IPS-20b (cell line): ENCODE results near the gene HIPK2.

Source experiments
- H3K27ac ChIP-seq: one replicate; pipeline ENCODE4 v1.5.1; 2013; ENCODE audit warnings: low read length
- H3K27me3 ChIP-seq: 2 replicates; pipeline ENCODE4 v1.6.1; 2013; ENCODE audit warnings: mild to moderate bottlenecking, low read length, inconsistent platforms; ENCODE audit not compliant: insufficient read depth
- H3K36me3 ChIP-seq: 2 replicates; pipeline ENCODE4 v1.6.1; 2013; ENCODE audit warnings: low read depth, mild to moderate bottlenecking, inconsistent platforms, low read length, moderate library complexity; ENCODE audit not compliant: insufficient read depth
- H3K4me1 ChIP-seq: 2 replicates; pipeline ENCODE4 v1.6.1; 2013; ENCODE audit warnings: mild to moderate bottlenecking, control low read depth, inconsistent platforms, low read length, moderate library complexity; ENCODE audit not compliant: insufficient read depth
- H3K4me3 ChIP-seq: 2 replicates; pipeline ENCODE4 v1.5.1; 2013; ENCODE audit warnings: mild to moderate bottlenecking, low read length, inconsistent platforms
- H3K9ac ChIP-seq: 2 replicates; pipeline ENCODE4 v1.6.1; 2013; ENCODE audit warnings: low read depth, mild to moderate bottlenecking, inconsistent platforms, low read length, moderate library complexity
- H3K9me3 ChIP-seq: 2 replicates; pipeline ENCODE4 v1.6.1; 2013; ENCODE audit warnings: mild to moderate bottlenecking, low read depth, low read length, inconsistent platforms; ENCODE audit not compliant: insufficient read depth

The HIPK2 gene

DNA sequence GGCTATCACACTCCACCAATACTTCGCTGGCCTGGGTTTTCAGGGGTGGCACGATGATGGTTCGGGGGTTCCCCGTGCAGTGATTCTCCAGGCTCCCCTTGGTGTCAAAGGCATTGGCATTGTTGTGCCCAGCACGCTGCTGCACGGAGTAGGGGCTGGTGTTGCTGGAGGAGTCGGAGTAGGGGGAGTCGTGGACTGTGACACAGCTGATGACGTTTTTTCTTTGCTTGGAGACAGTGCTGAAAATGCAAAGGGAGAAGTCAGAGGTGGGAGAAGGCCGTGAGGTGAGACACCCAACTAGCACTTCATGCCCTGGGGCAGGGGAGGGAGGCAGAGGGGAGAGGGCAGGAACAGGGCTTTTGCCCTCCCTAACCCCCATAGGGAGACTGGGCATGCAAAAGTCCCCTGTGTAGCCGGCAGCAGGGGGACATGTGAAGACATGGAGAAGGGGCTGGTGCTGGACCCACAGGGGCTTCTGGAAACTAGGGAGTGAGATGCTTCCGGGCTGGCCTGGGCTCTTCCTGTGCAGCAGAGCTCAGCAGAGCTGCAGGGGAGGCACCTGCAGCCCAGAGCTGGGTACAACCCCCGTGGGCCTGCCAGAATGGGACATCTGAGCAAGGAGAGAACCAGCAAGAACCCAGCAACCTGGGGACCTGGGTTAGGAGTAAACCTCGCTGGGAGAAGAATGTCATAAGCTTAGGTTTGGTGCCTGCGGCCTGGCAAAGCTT lies 193.8 kb downstream of the HIPK2 start:
- Histone ChIP-seq H3K4me1 (no peaks in the 10 kb centered on the region), H3K36me3 (peaks cover 17% of the 10 kb centered on the region; the same call in 1 of the 2 replicates), H3K9me3 (no peaks in the 10 kb centered on the region), H3K27me3 (no peaks in the 10 kb centered on the region), H3K27ac (no peak overlapping the region), H3K4me3 (no peak overlapping the region), H3K9ac (no peak overlapping the region)

DNA sequence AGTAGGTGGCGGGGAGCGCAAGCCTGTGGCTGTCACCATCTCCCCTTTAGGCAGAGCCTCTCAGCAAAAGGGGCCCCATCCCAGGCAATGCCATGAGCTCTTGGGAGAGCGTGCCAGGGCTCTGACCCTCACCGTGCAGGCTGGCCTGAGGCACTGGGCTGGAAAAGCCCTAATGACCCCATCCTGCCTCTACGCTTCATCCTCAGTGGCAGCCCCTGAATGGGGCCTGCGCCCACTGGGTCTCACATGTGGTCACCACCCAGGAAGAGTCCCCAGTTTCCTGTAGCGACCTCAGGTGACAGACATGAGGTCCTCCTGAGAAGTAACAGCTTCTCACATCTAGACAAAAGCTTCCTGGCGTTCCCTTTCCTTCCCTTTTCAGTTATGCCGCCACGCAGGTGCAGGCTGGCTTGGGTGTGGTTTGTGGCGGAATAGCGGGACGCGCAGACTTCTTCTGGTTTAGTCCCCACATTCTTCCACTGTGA lies 195.1 kb downstream of the HIPK2 start:
- Histone ChIP-seq H3K27me3 (no peaks in the 10 kb centered on the region), H3K9me3 (no peaks in the 10 kb centered on the region), H3K4me1 (no peaks in the 10 kb centered on the region), H3K36me3 (peaks cover 17% of the 10 kb centered on the region; the same call in 1 of the 2 replicates), H3K4me3 (no peak overlapping the region), H3K27ac (no peak overlapping the region), H3K9ac (no peak overlapping the region)

DNA sequence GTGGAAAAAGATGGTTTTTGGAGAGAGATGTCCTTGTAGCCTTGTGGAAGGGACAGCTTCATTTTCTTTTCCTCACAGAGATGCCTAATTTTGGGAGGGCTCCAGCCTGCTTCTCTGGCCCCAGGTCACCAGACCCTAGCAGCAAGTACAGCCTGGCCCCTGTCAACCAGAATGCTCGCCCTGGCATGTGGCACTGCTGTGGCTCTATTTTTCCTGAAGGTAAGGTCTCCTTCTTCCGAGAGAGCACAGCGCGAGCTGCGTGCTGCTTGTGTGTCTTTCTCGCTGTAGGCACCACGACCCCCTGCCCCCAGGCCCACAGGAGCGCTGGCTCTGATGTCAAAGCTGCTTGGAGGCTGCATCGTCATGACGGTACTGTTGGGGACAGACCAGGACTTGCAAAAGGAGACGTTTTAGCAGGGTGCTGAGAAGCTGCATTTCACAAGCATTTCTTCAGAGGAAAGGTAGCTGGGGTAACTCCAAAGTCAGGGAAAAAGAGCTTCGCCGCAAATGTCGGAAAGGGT lies 195.6 kb downstream of the HIPK2 start:
- Histone ChIP-seq H3K27ac (no peak overlapping the region), H3K27me3 (no peaks in the 10 kb centered on the region), H3K9ac (no peak overlapping the region)

DNA sequence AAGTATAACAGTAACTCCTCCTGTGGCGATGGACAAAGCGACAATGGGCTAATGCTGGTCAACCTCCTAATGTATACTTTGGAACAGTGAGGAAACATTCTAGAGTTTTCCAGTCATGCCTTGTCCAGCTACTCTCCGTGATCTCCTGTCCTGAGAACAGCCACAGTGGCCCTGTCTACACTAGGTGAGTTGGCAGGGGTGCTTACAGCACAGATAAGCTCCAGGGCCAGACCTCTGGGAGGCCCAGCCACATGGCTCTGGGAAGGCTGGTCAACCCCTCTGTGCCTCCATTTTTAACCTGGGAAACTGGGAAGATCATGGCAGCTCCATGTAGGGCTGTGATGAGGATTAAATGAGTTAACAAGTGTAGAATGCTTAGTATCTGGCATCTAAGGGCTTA lies 197.4 kb downstream of the HIPK2 start:
- Histone ChIP-seq H3K9ac (no peak overlapping the region), H3K36me3 (peaks cover 17% of the 10 kb centered on the region; the same call in 1 of the 2 replicates)

More for the DNA sequence above, 195.6 kb downstream of the HIPK2 start:
- no peaks in the 10 kb centered on the region for H3K9me3 ChIP-seq
- H3K36me3 ChIP-seq: peaks cover 17% of the 10 kb centered on the region; the same call in 1 of the 2 replicates
- H3K4me3 ChIP-seq: no peak overlapping the region
- H3K4me1 ChIP-seq: no peaks in the 10 kb centered on the region

DNA sequence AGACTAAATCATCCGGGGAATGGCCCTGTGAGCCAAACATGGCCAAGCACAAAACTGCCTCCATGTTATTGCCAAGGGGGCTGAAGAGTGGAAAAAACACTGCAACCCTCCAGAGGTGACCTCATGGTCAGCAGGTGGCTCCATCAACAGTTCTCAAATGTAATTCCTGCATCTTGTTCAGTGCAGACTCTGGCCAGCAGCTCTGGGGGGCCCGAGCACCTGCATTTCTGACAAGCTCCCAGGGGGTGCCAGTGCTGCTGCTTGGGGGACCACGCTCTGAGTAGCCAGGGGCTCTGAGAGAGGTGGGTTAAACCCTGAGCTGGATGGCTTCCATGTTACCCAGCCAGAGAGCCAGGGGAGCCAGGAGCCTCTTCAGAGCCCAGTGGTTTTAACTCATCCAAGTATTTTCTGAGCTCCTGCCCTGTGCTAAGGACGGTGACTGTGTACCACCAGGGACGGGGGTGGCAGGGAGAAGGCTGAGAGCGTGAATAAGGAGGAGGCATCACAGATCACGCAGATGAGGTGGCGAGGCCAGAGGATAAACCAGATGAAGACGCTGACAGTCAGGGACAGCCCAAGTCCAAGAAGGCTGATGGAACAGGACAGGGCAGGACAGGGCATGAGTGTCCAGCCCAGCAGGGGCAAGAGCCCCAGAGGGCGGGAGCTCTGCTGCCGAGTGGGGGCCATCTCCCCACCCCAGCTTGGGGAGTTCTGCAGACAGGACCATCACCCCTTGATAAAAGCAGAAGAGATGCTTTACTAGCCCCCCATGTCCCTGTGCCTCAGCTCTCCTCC lies 201.4 kb downstream of the HIPK2 start:
- H3K9me3 ChIP-seq: no peaks in the 10 kb centered on the region
- no peak overlapping the region for H3K9ac ChIP-seq
- no peak overlapping the region for H3K27ac ChIP-seq
- H3K36me3 ChIP-seq: no peaks in the 10 kb centered on the region; the same call in 1 of the 2 replicates
- no peak overlapping the region for H3K4me3 ChIP-seq
- H3K27me3 ChIP-seq: no peaks in the 10 kb centered on the region
- H3K4me1 ChIP-seq: no peaks in the 10 kb centered on the region

More for the DNA sequence above, 197.4 kb downstream of the HIPK2 start:
- H3K27me3 ChIP-seq: no peaks in the 10 kb centered on the region
- no peak overlapping the region for H3K4me3 ChIP-seq
- H3K4me1 ChIP-seq: no peaks in the 10 kb centered on the region
- no peaks in the 10 kb centered on the region for H3K9me3 ChIP-seq
- no peak overlapping the region for H3K27ac ChIP-seq

DNA sequence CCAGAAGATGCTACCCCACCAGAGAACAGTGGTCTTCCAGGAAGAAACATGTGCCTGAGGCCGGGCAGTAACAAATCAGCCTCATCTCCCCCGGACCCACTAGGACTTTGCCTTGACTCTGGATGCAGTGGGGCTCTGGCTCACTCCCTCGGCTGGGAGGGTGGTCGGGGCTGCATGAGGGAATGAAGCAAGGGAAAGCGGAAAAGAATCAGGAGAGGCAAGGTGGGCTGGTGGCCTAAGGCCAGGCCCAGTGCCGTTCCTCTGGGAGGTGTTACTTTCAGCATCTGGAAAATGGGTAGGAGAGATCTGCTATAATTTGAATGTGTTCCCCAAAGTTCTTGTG lies 202.5 kb downstream of the HIPK2 start:
- Histone ChIP-seq H3K9me3 (no peaks in the 10 kb centered on the region), H3K4me3 (no peak overlapping the region), H3K4me1 (no peaks in the 10 kb centered on the region), H3K27me3 (no peaks in the 10 kb centered on the region), H3K36me3 (no peaks in the 10 kb centered on the region), H3K27ac (no peak overlapping the region), H3K9ac (no peak overlapping the region)

DNA sequence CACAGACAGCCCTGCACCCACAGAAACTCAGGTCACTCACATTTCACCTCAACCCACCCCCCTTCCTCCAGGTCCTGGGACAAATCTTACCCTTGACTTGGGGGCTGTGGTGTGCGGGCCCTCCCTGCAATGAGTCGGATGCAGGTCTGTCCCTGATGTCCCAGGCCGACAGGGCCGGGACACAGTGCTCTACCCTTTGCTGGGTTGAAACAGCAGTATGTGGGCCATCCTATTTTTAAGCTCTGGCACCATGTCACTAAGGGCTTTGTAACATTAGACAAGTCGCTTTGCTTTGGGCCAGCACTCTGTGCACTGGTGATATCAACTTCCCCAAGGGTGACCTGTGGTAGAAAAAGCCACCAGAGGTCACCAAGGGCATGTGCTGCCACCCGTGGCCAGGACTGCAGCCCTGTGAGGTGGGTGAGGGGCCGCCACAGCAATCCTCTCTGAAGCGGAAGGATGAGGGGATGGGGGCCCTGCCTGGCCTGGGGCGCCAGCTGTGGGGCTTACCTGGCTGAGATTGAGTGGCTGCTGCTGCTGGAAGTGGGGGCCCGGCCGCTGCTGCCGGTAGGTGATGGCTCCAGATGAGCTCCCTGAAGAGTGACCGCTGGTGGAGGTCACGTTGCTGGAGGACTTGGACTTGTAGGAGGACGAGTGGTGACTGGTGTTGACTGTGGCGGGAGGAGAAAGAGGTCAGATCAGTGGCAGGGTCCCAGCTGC lies 203.0 kb downstream of the HIPK2 start:
- no peaks in the 10 kb centered on the region for H3K36me3 ChIP-seq
- no peaks in the 10 kb centered on the region for H3K9me3 ChIP-seq
- no peak overlapping the region for H3K27ac ChIP-seq
- no peak overlapping the region for H3K4me3 ChIP-seq
- no peaks in the 10 kb centered on the region for H3K4me1 ChIP-seq
- H3K9ac ChIP-seq: no peak overlapping the region
- H3K27me3 ChIP-seq: no peaks in the 10 kb centered on the region

DNA sequence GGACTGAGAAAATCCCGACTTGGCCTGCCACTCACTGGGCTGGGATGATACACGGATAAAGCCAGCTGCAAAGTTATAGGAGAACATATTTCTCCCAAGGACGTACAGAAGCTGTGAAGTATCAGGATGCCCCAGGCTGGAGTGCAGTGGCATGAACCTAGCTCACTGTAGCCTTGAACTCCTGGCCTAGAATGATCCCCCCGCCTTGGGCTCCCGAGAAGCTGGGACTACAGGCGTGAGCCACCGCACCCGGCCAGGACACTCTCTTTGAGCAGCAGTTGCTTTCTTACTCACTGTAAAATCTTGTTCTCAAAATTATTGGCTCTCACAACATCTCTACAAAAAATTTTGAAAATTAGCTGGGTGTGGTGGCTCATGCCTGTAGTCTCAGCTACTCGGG lies 203.9 kb downstream of the HIPK2 start:
- Histone ChIP-seq H3K27me3 (no peaks in the 10 kb centered on the region), H3K27ac (no peak overlapping the region), H3K9ac (no peak overlapping the region), H3K4me3 (no peak overlapping the region), H3K36me3 (no peaks in the 10 kb centered on the region), H3K4me1 (no peaks in the 10 kb centered on the region), H3K9me3 (no peaks in the 10 kb centered on the region)

DNA sequence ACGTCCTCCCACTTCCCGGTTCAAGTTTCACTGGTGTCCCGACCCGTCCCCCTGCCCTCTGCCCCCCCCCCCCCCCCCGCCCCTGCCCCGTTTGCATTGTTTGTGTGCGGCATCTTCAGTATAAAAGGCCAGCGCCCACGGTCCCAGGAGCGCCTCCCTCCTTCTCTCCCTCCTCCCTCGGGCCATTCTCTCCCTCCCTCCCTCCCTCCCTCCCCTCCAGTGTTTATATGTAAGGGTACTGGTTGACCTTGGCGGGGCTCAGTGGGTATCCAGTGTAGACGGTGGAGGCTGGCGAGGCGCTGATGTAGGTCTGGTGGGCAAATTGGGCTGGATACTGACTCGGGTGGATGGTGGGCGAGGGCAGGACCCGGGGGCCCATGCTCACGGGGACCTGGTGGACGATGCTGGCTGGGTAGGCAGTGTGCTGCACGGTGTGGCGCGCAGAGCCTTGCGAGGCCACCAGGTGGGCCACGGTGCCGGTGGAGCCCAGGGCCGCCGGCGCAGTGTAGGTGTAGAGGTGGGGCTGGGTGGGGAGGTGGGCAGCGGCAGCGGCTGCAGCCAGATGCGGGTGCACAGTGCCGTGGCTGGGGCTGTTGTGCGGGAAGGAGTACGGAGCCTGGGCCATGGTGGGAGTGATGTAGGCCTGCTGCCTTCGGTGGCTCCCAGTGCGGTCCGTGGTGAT lies 205.0 kb downstream of the HIPK2 start:
- H3K9ac ChIP-seq: no peak overlapping the region
- no peaks in the 10 kb centered on the region for H3K4me1 ChIP-seq
- H3K27me3 ChIP-seq: no peaks in the 10 kb centered on the region
- H3K27ac ChIP-seq: no peak overlapping the region
- H3K4me3 ChIP-seq: no peak overlapping the region
- no peaks in the 10 kb centered on the region for H3K9me3 ChIP-seq
- no peaks in the 10 kb centered on the region for H3K36me3 ChIP-seq

DNA sequence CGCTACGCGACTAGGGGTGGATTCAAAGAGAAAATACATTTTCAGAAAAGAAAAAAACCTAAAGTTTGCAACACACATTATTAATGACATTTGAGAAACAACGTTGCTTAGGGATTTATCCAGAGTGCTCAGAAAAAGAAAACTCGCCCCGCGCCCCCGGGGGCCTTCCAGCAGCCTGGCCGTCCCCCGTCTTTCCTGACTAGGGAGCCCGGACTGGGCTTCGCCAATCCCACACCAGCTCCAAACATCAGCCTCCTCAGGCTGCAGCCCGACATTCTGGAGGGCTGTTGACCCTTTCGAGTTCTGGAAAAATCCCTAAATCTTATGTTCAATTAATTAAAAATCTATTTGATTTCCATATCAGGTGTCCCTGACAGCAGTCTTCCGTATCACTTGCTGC lies 205.7 kb downstream of the HIPK2 start:
- H3K4me1 ChIP-seq: no peaks in the 10 kb centered on the region
- H3K27ac ChIP-seq: no peak overlapping the region
- no peaks in the 10 kb centered on the region for H3K9me3 ChIP-seq
- no peaks in the 10 kb centered on the region for H3K36me3 ChIP-seq
- no peak overlapping the region for H3K4me3 ChIP-seq
- H3K27me3 ChIP-seq: no peaks in the 10 kb centered on the region
- no peak overlapping the region for H3K9ac ChIP-seq

DNA sequence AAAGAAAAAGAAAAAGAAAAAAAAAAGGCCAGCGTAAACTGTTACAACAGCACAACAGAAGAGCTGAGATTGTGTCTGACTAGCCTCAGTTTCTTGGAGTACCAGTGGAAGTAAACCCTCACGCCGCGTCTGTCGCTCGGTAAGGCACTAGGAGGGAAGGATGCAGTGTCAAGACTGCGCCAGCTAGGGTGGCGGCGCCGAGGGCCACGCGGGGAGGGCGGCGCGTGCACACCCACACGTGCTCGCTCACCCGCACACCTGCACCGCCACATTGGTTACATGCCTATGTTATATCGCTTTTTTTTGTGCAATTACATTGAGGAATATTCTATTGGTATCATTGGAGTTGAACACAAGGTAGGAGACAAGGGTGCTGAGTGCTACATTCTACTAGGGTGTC lies 206.1 kb downstream of the HIPK2 start:
- Histone ChIP-seq H3K4me1 (no peaks in the 10 kb centered on the region), H3K27me3 (no peaks in the 10 kb centered on the region), H3K36me3 (no peaks in the 10 kb centered on the region), H3K4me3 (no peak overlapping the region), H3K27ac (no peak overlapping the region), H3K9me3 (no peaks in the 10 kb centered on the region), H3K9ac (no peak overlapping the region)
